ENCODE measurements around the gene GTF3C4.
"Not testable (repeated sequence)": the region's sequence is repeated elsewhere in the genome, so short reads cannot be mapped to it uniquely, and the experiment has no call there.

The GTF3C4 gene

DNA sequence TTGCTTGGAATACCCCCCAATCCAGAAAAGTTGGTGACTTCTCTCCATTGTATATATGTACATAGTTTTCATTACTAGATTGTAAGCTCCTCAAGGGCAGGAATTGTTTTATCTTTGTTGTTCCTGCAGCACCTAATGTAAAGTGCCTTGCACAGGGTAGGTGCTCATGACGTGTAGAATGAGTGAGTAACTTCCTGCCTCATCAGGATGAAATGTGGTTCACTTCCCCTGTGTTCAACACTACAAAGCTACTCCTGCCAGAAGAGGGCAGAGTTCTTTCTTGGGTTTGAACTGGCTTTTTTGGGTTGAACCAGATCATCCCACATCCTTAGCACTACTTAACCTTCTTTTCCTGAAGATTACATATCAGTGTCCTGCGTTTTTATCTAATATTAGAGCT, 23.9 kb downstream of the GTF3C4 start:
- WGBS (ENCODE audit: insufficient coverage, insufficient read length) = no CpG with 5 or more reads among the region's 2 CpGs

DNA sequence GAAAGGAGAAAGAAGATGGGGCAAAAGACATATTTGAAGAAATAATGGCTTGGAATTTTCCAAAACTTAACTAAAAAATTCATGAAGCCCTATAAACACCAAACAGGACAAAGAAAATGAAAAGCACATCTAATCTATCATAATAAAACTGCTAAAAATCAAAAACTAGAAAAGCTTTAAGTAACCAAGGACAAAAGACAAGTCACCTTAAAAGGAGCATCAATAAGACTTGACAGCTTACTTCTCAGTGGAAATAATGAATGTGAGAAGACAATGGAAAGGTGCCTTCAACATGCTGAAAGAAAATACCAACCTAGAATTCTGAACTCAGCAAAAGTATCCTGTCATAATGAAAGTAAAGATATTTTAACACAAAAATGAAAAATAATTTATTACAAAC, 27.0 kb downstream of the GTF3C4 start:
- Histone ChIP-seq H3K9me3 (ENCODE audit: control insufficient read depth, insufficient read depth, low read length) (no peaks in the 10 kb centered on the region; the same call in 1 of the 2 replicates), H3K36me3 (ENCODE audit: control insufficient read depth, insufficient read depth, low read length) (no peaks in the 10 kb centered on the region), H3K27ac (ENCODE audit: low read length) (no peak overlapping the region), H3K27me3 (ENCODE audit: control insufficient read depth, insufficient read depth, low read length) (no peaks in the 10 kb centered on the region), H3K4me1 (ENCODE audit: control insufficient read depth, insufficient read depth, low read length) (no peaks in the 10 kb centered on the region), H3K4me3 (ENCODE audit: low read length) (no peak overlapping the region)
- no peak for DNase-seq (ENCODE audit: low read depth, low spot score)

More for the DNA sequence above, 23.9 kb downstream of the GTF3C4 start:
- Histone ChIP-seq H3K36me3 (ENCODE audit: control insufficient read depth, insufficient read depth, low read length) (peaks cover 2% of the 10 kb centered on the region; the same call in 1 of the 2 replicates), H3K9me3 (ENCODE audit: control insufficient read depth, insufficient read depth, low read length) (no peaks in the 10 kb centered on the region; the same call in 1 of the 2 replicates), H3K4me3 (ENCODE audit: low read length) (no peak overlapping the region), H3K4me1 (ENCODE audit: control insufficient read depth, insufficient read depth, low read length) (no peaks in the 10 kb centered on the region), H3K27me3 (ENCODE audit: control insufficient read depth, insufficient read depth, low read length) (no peaks in the 10 kb centered on the region), H3K27ac (ENCODE audit: low read length) (no peak overlapping the region)
- peak; percentile 22 for DNase-seq (ENCODE audit: low read depth, low spot score)

DNA sequence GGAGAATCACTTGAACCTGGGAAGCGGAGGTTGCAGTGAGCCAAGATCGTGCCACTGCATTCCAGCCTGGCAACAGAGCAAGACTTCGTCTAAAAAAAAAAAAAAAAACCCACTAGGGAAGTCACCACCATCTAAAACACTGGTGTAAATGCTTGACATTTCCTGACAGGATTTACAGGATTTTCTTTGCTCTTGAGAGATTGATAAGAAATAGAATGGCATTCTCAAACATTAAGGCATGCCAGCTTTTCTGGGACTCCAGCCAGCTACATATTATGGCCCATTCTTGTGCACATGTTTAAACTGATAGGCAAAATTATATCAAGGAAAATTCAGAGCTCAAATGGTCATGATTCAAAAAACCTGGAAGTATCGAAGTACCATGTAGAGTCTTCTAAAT, 28.7 kb downstream of the GTF3C4 start:
- Histone ChIP-seq H3K27me3 (ENCODE audit: control insufficient read depth, insufficient read depth, low read length) (no peaks in the 10 kb centered on the region), H3K36me3 (ENCODE audit: control insufficient read depth, insufficient read depth, low read length) (no peaks in the 10 kb centered on the region), H3K27ac (ENCODE audit: low read length) (no peak overlapping the region), H3K4me1 (ENCODE audit: control insufficient read depth, insufficient read depth, low read length) (no peaks in the 10 kb centered on the region), H3K4me3 (ENCODE audit: low read length) (no peak overlapping the region), H3K9me3 (ENCODE audit: control insufficient read depth, insufficient read depth, low read length) (no peaks in the 10 kb centered on the region; the same call in 1 of the 2 replicates)
- no peak for DNase-seq (ENCODE audit: low read depth, low spot score)
- WGBS (ENCODE audit: insufficient coverage, insufficient read length) = no CpG with 5 or more reads among the region's 4 CpGs

DNA sequence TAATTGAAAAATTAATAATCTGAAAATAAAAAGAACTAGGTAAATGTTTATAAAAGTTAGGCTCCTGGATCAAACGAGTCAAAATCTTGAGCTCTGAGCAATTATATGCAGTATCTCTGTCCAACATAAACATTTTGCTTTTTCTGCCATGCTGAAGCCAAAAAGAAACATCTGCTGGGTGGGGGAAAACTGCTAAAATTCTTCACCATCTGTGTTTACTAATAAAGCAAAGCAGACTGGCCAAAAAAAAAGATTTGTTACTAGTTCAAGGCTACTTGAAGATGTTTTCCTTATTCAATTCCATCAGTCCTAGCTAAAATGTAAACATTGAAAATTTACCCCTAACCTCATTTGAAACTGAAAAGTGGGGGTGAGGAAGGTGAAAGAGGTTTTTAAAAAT, 29.7 kb downstream of the GTF3C4 start:
- Histone ChIP-seq H3K27me3 (ENCODE audit: control insufficient read depth, insufficient read depth, low read length) (no peaks in the 10 kb centered on the region), H3K4me1 (ENCODE audit: control insufficient read depth, insufficient read depth, low read length) (no peaks in the 10 kb centered on the region), H3K27ac (ENCODE audit: low read length) (no peak overlapping the region), H3K9me3 (ENCODE audit: control insufficient read depth, insufficient read depth, low read length) (no peaks in the 10 kb centered on the region; the same call in 1 of the 2 replicates), H3K36me3 (ENCODE audit: control insufficient read depth, insufficient read depth, low read length) (no peaks in the 10 kb centered on the region), H3K4me3 (ENCODE audit: low read length) (no peak overlapping the region)
- no CpG with 5 or more reads among the region's 1 CpG for WGBS (ENCODE audit: insufficient coverage, insufficient read length)
- DNase-seq (ENCODE audit: low read depth, low spot score) = no peak

DNA sequence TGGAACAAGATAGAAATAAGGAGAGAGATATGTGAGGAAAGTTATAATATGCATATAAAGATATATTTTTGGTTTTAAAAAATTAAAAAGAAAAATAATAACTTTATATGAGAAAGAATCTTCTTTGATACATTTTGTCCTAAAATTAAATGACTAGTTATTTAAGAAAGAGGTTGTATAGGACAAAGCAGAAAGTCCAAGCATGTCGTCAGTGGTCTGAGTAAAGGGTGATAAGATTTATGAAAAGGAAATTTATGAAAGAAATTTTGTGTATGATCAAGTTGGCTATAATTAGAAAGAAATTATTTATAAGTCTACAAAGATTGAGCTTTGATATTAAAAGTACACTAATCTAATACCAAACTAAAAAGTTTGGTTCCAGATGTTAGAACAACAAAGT, 32.0 kb downstream of the GTF3C4 start:
- Histone ChIP-seq H3K27me3 (ENCODE audit: control insufficient read depth, insufficient read depth, low read length) (no peaks in the 10 kb centered on the region), H3K9me3 (ENCODE audit: control insufficient read depth, insufficient read depth, low read length) (no peaks in the 10 kb centered on the region), H3K27ac (ENCODE audit: low read length) (no peak overlapping the region), H3K4me1 (ENCODE audit: control insufficient read depth, insufficient read depth, low read length) (no peaks in the 10 kb centered on the region), H3K36me3 (ENCODE audit: control insufficient read depth, insufficient read depth, low read length) (no peaks in the 10 kb centered on the region), H3K4me3 (ENCODE audit: low read length) (no peak overlapping the region)
- DNase-seq (ENCODE audit: low read depth, low spot score) = no peak
- WGBS (ENCODE audit: insufficient coverage, insufficient read length) = no CpG with 5 or more reads among the region's 1 CpG

DNA sequence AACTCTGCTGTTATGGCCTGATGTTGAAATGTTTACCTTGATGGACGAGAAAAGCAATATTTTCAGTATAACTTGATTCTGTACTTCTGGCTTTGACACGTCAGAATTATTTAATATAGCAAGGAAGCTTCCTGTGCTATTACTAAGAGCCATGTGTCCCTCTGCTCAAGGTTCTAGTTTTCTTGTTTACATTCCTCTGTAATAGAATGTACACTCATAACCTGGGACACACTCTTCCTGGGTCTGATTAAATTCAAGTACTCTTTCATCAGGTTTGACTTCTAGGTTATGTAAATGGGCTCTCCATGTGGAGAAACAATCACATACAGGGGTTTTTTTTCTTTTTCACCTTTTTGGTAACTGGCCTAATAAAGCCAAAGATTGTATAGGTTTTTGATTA, 33.1 kb downstream of the GTF3C4 start:
- no peaks in the 10 kb centered on the region for H3K27me3 ChIP-seq (ENCODE audit: control insufficient read depth, insufficient read depth, low read length)
- H3K4me1 ChIP-seq (ENCODE audit: control insufficient read depth, insufficient read depth, low read length) = no peaks in the 10 kb centered on the region
- no peak overlapping the region for H3K27ac ChIP-seq (ENCODE audit: low read length)
- DNase-seq (ENCODE audit: low read depth, low spot score) = no peak
- H3K36me3 ChIP-seq (ENCODE audit: control insufficient read depth, insufficient read depth, low read length) = no peaks in the 10 kb centered on the region
- no CpG with 5 or more reads among the region's 2 CpGs for WGBS (ENCODE audit: insufficient coverage, insufficient read length)
- H3K4me3 ChIP-seq (ENCODE audit: low read length) = no peak overlapping the region
- no peaks in the 10 kb centered on the region for H3K9me3 ChIP-seq (ENCODE audit: control insufficient read depth, insufficient read depth, low read length)

DNA sequence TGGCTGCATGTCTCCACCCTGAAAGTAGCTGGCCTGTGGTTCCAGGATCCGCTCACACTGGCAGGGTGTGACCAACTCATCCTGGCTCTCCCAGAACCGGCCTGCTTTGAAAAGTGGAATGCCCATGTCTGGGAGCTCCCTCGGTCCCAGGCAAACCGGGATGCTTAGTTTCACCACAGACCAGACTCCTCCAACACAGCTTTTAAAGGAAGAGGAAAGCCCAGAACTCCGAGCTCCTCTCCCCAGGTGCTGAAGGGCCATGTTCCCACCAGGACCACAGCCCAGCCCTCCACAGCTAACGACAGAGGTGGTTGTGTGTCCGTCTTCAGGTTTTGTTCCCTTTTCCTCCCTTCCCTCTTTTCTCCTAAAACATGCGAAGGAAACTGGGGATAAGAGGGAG, 38.0 kb downstream of the GTF3C4 start:
- Histone ChIP-seq H3K27me3 (ENCODE audit: control insufficient read depth, insufficient read depth, low read length) (no peaks in the 10 kb centered on the region), H3K27ac (ENCODE audit: low read length) (no peak overlapping the region), H3K4me3 (ENCODE audit: low read length) (no peak overlapping the region), H3K4me1 (ENCODE audit: control insufficient read depth, insufficient read depth, low read length) (no peaks in the 10 kb centered on the region), H3K9me3 (ENCODE audit: control insufficient read depth, insufficient read depth, low read length) (no peaks in the 10 kb centered on the region), H3K36me3 (ENCODE audit: control insufficient read depth, insufficient read depth, low read length) (no peaks in the 10 kb centered on the region)
- no CpG with 5 or more reads among the region's 8 CpGs for WGBS (ENCODE audit: insufficient coverage, insufficient read length)
- DNase-seq (ENCODE audit: low read depth, low spot score) = no peak

DNA sequence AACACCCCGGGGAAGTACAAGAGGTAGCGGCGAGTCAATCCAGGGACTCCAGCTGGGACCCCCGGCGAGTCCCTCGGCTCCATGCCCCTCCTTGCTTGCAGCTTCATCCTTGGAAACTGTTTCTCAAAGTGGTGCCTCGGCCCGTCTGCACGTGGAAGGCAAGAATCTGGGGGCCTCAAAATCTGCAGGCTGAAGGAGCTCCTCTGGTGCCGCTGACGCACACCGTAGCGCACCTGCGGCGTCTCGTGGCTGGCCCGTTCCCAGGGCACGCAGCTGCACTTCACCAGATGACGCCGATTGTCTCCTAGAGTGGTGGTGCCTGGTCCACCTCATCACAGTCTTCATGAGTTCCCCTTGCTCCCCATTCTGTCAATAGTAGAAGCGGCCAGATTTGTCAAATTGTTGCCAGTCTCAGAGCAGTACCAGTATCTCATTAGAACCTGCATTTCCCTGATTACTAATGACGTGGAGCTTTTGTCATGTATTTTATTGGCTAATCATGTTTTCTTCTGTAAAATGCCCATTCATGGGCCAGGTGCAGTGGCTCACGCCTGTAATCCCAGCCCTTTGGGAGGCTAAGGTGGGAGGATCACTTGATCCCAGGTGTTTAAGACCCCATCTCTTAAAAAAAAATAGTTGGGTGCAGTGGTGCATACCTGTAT, 38.6 kb downstream of the GTF3C4 start:
- Histone ChIP-seq H3K36me3 (ENCODE audit: control insufficient read depth, insufficient read depth, low read length) (no peaks in the 10 kb centered on the region), H3K27ac (ENCODE audit: low read length) (no peak overlapping the region), H3K27me3 (ENCODE audit: control insufficient read depth, insufficient read depth, low read length) (no peaks in the 10 kb centered on the region), H3K9me3 (ENCODE audit: control insufficient read depth, insufficient read depth, low read length) (no peaks in the 10 kb centered on the region), H3K4me1 (ENCODE audit: control insufficient read depth, insufficient read depth, low read length) (no peaks in the 10 kb centered on the region), H3K4me3 (ENCODE audit: low read length) (no peak overlapping the region)
- WGBS (ENCODE audit: insufficient coverage, insufficient read length) = no CpG with 5 or more reads among the region's 23 CpGs
- DNase-seq (ENCODE audit: low read depth, low spot score) = no peak

DNA sequence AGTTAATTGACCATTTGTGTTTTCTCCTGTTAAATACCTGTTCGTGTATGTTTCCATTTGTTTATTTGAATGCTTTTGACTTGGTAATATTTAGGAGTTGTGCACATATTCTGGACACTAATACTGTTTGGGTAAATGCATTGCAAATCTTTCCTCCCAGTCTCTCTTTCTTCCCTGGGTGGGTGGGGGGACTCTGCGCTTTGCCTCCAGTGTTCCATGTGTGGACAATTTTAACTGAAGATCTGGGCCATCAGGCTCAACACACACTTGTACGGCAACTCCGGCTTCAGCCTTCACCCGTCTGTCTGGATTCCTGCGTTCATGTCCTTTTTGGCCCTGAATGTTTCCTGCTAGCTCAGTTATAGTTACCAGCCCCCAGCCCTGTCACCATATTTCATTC, 40.1 kb downstream of the GTF3C4 start:
- no peak overlapping the region for H3K27ac ChIP-seq (ENCODE audit: low read length)
- DNase-seq (ENCODE audit: low read depth, low spot score) = no peak
- H3K4me3 ChIP-seq (ENCODE audit: low read length) = no peak overlapping the region
- no CpG with 5 or more reads among the region's 6 CpGs for WGBS (ENCODE audit: insufficient coverage, insufficient read length)
- no peaks in the 10 kb centered on the region for H3K27me3 ChIP-seq (ENCODE audit: control insufficient read depth, insufficient read depth, low read length)
- H3K9me3 ChIP-seq (ENCODE audit: control insufficient read depth, insufficient read depth, low read length) = no peaks in the 10 kb centered on the region
- no peaks in the 10 kb centered on the region for H3K36me3 ChIP-seq (ENCODE audit: control insufficient read depth, insufficient read depth, low read length)
- no peaks in the 10 kb centered on the region for H3K4me1 ChIP-seq (ENCODE audit: control insufficient read depth, insufficient read depth, low read length)

DNA sequence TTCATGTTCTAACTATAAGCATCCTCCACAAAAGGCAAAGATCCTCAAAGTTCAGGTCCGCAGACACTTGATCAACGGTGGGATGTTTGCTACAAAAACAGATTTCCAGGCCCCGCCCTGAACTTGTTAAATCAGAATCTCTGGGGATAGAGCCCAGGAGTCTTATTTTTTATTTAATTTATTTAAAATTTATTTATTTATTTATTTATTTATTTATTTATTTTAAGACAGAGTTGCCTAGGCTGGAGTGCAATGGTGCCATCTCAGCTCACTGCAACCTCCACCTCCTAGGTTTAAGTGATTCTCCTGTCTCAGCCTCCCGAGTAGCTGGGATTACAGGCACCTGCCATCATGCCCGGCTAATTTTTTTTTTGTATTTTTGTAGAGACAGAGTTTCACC, 40.9 kb downstream of the GTF3C4 start:
- DNase-seq (ENCODE audit: low read depth, low spot score); H3K9me3 ChIP-seq (ENCODE audit: control insufficient read depth, insufficient read depth, low read length); H3K27ac ChIP-seq (ENCODE audit: low read length); H3K4me3 ChIP-seq (ENCODE audit: low read length); H3K27me3 ChIP-seq (ENCODE audit: control insufficient read depth, insufficient read depth, low read length); H3K4me1 ChIP-seq (ENCODE audit: control insufficient read depth, insufficient read depth, low read length); H3K36me3 ChIP-seq (ENCODE audit: control insufficient read depth, insufficient read depth, low read length): not testable (repeated sequence)
- WGBS (ENCODE audit: insufficient coverage, insufficient read length) = no CpG with 5 or more reads among the region's 5 CpGs

DNA sequence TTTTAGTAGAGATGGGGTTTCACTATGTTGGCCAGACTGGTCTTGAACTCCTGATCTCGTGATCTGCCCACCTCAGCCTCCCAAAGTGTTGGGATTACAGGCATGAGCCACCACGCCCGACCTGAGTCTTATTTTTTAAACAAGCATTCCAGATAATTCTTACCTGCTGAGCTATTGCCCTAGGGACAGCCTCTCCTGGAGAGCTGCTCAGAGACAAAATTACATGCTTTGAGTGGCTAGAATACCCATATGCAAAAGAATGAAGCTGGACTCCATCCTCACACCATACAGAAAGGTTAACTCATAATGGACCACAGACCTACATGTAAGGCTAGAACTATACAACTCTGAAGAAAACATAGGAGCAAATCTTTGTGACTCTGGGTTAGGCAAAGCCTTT, 41.6 kb downstream of the GTF3C4 start:
- WGBS (ENCODE audit: insufficient coverage, insufficient read length) = no CpG with 5 or more reads among the region's 3 CpGs
- no peak for DNase-seq (ENCODE audit: low read depth, low spot score)
- no peak overlapping the region for H3K4me3 ChIP-seq (ENCODE audit: low read length)
- no peaks in the 10 kb centered on the region for H3K27me3 ChIP-seq (ENCODE audit: control insufficient read depth, insufficient read depth, low read length)
- no peaks in the 10 kb centered on the region for H3K9me3 ChIP-seq (ENCODE audit: control insufficient read depth, insufficient read depth, low read length)
- no peaks in the 10 kb centered on the region for H3K36me3 ChIP-seq (ENCODE audit: control insufficient read depth, insufficient read depth, low read length)
- H3K4me1 ChIP-seq (ENCODE audit: control insufficient read depth, insufficient read depth, low read length) = no peaks in the 10 kb centered on the region
- H3K27ac ChIP-seq (ENCODE audit: low read length) = no peak overlapping the region

All from iPS DF 6.9 (cell line).